ENCODE results near the gene ITGB3BP.

The ITGB3BP gene

GRCh38 chr1:63414691-63415365 lies 108.2 kb downstream of the ITGB3BP start:
- DNase-seq, result no peak

- DNase-seq, result no peak
Observed at GRCh38 chr1:63413394-63413793, 109.6 kb downstream of the ITGB3BP start.

- no peak for DNase-seq
Observed at GRCh38 chr1:63411066-63411465, 112.0 kb downstream of the ITGB3BP start.

- no peak for DNase-seq
Observed at GRCh38 chr1:63408331-63408730, 114.7 kb downstream of the ITGB3BP start.

GRCh38 chr1:63407002-63407401 lies 116.0 kb downstream of the ITGB3BP start:
- DNase-seq, result no peak

- no peak for DNase-seq
Observed at GRCh38 chr1:63405987-63406386, 117.0 kb downstream of the ITGB3BP start.

- no peak for DNase-seq
Observed at GRCh38 chr1:63405021-63405420, 118.0 kb downstream of the ITGB3BP start.

GRCh38 chr1:63403386-63403785 lies 119.6 kb downstream of the ITGB3BP start:
- no peak for DNase-seq

- no peak for DNase-seq
Observed at GRCh38 chr1:63401945-63402344, 121.1 kb downstream of the ITGB3BP start.
